Mucosa of gallbladder (tissue), 1 donor: ENCODE results near the gene APOBEC3H. TPM values are rescaled to one million over a fixed set of nuclear protein-coding genes. Genes with fewer than 3 reads are reported as not detected.

Experiments used
- DNase-seq: peaks from one replicate; pipeline ENCODE4 v3.0.0-alpha.2; 2020; ENCODE audit warnings: low spot score
- total RNA-seq: library from RNA; stranded (reverse); gene quantifications from one replicate; pipeline ENCODE4 v1.2.1, GENCODE V29; 2021
- donor health status: DM: no; HTN: no; CAD: no.

APOBEC3H gene
- total RNA-seq, 1 donor from 2014 or later, result 1.4 TPM

GRCh38 chr22:39110631-39111561 lies 13.9 kb downstream of the APOBEC3H start:
- no peak for DNase-seq

DNA sequence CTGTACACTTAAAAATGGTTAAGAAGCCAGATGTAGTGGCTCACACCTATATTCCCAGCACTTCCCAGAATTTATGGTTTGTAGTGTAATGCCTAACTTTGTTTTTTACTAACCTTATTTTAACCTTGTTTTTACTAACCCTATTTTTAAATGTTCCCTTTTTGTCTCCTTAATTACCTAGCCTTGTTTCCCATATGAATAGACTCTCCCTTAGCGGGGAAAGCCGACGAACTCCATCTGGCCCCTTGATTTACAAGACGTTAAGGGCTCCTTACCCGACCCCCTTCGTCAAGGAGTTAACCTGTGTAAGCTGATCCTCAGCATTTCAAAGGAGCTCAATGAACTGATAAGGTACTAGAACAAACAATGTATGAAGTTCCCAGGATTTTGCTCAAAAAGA lies 17.1 kb downstream of the APOBEC3H start:
- no peak for DNase-seq

DNA sequence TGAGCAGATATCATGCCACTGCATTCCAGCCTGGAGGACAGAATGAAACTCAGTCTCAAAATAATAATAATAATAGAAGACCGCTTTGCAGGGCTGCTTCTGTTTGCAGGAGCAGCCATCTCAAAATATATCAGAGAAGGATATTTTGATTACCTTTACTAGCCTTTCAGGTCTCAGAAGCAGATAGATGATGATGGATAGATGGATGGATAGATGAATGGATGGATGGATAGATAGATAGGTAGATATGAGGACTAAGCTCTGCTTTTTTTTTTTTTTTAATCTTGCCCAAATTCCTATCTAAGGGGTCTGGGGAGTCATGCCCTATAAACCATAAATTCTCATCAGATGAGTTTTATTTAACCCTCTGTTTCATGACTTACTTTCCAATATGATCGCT lies 18.5 kb downstream of the APOBEC3H start:
- no peak for DNase-seq

DNA sequence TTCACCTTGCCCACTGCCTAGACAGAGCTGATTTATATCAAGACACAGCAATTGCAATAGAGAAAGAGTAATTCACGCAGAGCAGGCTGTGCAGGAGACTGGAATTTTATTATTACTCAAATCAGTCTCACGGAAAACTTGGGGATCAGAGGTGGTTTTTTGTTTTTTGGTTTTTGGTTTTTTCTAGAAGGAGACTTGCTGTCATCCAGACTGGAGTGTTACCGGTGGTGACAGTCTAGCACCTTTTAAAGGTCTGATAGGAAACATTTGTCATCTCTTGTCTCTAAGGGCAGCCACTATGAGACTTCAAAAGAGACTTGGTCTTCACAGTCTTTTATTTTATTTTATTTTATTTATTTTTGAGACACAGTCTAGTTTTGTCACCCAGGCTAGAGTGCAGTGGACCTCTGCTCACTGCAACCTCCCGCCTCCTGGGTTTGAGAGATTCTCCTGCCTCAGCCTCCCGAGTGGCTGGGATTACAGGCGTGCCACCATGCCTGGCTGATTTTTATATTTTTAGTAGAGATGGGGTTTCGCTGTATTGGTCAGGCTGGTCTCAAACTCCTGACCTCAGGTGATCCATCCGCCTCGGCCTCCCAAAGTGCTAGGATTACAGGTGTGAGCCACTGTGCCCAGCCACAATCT lies 19.1 kb downstream of the APOBEC3H start:
- no peak for DNase-seq

GRCh38 chr22:39117585-39118191 lies 20.6 kb downstream of the APOBEC3H start:
- DNase-seq, result peak; percentile 74

DNA sequence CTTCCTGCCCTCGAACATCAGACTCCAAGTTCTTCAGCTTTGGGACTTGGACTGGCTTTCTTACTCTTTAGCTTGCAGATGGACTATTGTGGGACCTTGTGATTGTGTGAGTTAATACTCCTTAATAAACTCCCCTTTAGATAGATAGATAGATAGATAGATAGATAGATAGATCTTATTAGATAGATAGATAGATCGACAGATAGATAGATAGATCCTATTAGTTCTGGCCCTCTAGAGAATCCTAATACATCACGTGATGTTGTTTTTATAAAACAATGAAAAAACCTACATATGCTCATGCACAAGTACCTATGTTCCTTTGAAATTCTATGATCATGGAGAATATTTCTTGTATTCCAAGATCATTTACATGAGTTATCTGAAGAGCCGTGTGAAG lies 23.9 kb downstream of the APOBEC3H start:
- no peak for DNase-seq

DNA sequence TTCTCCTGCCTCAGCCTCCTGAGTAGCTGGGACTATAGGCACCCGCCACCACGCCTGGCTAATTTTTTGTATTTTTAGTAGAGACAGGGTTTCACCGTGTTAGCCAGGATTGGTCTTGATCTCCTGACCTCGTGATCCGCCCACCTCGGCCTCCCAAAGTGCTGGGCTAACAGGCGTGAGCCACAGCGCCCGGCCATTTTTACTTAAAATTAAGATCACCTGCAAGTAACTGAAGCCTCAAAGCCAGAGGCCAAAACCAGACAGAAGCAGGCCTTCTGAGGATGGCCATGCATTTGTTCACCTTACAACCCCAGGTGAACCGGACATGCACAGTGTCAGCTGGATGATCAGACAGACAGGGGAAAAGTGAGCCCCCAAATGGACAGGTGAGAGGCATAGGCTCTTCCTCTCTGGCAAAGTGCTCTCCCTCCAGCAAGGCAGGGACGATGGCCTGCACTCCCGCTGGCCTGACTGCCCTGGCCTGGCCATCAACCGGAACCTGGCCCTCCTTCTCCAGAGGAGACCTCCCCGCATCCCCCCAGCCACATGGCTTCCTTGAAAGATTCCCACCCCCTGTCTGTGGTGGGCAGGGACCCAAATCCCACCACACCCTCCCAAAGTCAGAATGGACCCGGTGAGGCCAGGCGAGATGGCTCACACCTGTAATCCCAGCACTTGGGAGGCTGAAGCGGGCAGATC lies 25.9 kb downstream of the APOBEC3H start:
- no peak for DNase-seq

DNA sequence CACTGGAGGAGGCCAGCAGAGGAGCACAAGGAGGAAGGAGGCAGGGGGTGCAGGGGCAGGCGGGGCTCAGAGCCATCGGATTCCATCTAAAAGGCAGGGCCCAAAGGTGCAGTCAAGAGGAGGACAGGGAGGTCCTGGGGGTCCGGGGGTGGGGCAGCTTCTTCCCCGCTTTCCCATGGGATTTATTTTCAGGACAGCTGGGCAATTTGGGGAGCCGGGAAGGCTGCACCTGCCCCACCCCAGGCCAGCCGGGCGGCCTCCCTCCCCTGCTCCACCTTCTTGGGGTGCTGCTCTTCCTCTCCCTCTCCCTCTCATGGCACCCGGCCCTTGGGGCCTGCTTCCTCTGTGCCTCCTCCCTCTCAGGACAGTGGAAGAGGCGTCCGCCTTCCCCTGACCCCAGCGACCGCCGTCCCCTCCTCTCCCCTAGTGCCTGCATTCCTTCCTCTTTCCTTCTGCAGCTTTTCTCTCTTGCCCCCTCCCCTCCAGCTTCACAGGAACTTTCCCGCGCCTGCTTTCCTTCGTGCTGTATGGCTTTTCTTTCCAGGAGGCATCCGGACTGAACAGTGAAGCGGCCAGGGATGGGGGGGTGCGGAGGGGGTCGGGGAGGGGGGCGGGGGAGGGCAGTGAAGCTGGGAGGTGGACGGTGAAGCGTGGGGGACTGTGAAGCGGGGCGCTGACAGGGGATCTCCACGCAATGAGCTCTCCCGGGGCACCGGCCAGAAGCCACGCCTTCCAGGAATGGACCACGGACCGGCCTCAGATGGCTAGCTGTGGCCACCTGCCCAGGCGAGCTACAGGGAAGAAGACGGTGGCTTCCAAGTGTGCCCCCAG lies 26.9 kb downstream of the APOBEC3H start:
- no peak for DNase-seq

DNA sequence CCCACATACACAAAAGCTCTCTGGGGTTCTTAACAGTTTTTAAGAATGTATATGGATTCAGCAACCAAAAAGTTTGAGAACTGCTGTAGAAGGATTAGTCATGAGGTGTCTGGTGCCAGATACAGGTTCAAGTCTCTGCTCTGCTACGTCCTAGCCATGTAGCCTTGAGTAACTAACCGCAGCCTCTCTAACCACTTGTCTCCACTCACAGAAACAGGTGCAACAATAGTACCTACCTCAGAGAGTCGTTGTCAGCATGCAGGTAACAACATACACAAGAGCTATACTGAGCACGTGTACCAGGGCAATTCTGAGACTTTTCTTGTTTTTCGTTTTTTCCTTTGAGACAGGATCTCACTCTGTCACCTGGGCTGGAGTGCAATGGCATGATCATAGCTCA lies 28.6 kb downstream of the APOBEC3H start:
- DNase-seq, result no peak

DNA sequence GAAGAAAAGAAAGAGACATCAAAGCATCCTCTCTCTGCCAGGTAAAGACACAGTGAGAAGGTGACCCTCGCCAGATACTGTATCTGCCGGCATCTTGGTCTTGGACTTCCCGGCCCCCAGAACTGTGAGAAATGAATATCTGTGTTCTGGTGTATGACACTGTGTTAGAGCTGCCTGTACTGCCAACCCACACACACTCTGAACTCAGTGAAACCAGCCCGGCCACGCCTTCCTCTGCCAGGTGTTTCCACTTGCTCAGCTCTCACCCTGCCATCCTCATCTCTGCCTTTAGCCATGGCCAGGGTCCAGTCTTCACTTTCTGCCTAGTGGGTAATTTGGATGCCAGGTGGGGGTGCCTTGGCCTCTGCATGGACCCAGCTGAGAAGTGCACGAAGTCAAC lies 31.5 kb downstream of the APOBEC3H start:
- DNase-seq, result no peak

DNA sequence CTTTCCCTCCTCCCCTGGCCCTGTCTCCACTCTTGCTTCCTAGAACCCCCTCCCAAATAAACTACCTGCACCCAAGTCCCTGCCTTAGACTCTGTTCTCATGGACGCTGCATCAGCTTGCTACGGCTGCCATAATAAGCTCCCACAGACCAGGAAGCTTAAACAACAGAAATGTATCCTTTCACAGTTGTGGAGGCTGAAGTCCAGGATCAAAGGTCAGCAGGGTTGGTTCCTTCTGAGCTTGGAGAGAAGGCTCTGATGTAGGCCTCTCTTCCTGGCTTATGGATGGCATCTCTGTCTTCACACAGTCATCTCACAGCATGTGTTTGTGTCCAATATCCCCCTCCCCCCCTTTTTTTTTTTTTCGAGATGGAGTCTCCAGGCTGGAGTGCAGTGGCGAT lies 32.0 kb downstream of the APOBEC3H start:
- peak; percentile 73 for DNase-seq

DNA sequence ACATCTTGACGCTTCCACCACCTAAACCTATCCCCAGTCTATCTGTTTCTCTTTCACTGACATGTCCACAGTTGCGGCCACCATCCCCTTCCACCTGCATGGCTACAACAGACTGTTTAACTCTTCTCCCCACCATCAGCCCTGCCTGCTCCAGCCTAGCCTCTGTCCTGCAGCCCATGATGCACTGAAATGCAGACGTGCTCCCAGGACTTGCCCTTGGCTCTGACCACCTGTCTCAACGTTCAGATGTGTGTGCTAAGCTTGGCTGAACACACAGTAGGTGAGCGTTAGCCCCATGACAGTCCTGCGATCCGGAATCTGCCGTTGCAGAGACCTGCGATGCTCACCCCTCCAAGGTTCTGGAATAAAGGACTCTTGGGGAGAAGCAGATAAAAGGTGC lies 32.7 kb downstream of the APOBEC3H start:
- DNase-seq, result no peak

- no peak for DNase-seq
Observed at GRCh38 chr22:39130152-39130704, 33.2 kb downstream of the APOBEC3H start.

GRCh38 chr22:39130892-39131855 lies 34.1 kb downstream of the APOBEC3H start:
- no peak for DNase-seq

DNA sequence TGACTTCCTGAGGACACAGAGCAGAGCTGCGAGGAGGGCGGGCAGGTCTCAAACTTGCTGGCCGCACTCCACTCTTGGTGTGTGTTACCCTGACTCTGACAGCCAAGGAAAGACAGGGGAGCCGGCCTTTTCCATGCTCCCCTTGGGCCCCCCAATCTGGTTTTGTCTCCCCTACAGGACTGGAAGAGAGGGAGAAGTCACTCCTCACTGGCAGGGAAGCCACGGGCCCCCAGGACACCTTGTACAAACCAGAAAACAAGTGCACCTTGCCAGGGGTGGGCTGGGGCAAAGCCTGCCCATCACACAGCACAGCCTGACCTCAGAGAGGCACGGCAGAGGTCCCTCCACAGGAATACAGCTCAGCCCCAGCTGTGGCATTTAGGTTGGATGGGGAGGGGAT lies 35.2 kb downstream of the APOBEC3H start:
- DNase-seq, result no peak

- no peak for DNase-seq
Observed at GRCh38 chr22:39132871-39133524, 36.0 kb downstream of the APOBEC3H start.

DNA sequence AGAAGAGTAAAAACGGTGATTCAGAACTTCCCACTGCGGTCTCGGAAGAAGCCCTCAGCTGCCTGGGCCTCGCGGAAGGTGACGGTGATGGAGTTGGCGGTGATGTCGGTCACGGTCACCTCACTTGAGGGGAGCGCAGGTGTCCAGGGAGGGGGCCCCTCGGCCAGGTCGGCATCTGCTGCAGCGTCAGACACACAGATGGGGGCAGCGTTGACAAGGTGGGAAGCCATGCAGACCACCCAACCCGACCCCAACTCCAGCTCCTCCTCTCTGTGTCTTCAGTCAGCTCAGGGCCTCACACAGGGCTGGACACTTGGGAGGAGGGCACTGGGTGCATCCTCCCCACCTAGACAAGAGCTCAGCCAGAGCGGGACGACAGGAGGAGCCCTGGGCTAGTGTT lies 36.8 kb downstream of the APOBEC3H start:
- DNase-seq, result no peak

GRCh38 chr22:39134366-39135091 lies 37.5 kb downstream of the APOBEC3H start:
- no peak for DNase-seq
